Spinal cord (tissue), 4 donors: ENCODE measurements around the gene HNRNPM. TPM values are rescaled to one million over a fixed set of nuclear protein-coding genes. Genes with fewer than 3 reads are reported as not detected.

Experiments used
- polyA plus RNA-seq, 2 donors: library from polyadenylated mRNA; unstranded; fragments of 120-200 nt; gene quantifications; one replicate each; pipeline ENCODE4 v1.2.1, GENCODE V29; 2013; ENCODE audit not compliant: insufficient read length in 2 of 2
- total RNA-seq, 2 donors: library from RNA; depleted of rRNA in 1 of 2; stranded (reverse); fragments of 120-200 nt in 1 of 2; fragments of >200 nt in 1 of 2; gene quantifications; one replicate each; pipeline versions ENCODE4 v1.2.3 to v1.2.4, GENCODE V29; 2013 to 2014

HNRNPM gene
- total and polyA plus RNA-seq, 4 donors, result 54.8 to 258 (median 150) TPM

Other genes with a start within 250 kb of the HNRNPM start
- gene CERS4, start 235.6 kb upstream of the HNRNPM start, total RNA-seq, result 10 to 100 TPM; 40.8 to 46.1 TPM
- gene CERS4, start 235.6 kb upstream of the HNRNPM start, polyA plus RNA-seq, result 10 to 100 TPM; 50.6 to 62.2 TPM
- 10 to 100 TPM; 15.5 to 33.1 TPM for gene CD320, start 136.6 kb upstream of the HNRNPM start, total RNA-seq
- gene CD320, start 136.6 kb upstream of the HNRNPM start, polyA plus RNA-seq, result 10 to 100 TPM; 68.0 to 69.4 TPM
- gene NDUFA7, start 123.6 kb upstream of the HNRNPM start, total RNA-seq, result 10 to 100 TPM; 22.3 to 92.6 TPM
- gene NDUFA7, start 123.6 kb upstream of the HNRNPM start, polyA plus RNA-seq, result 10 to 100 TPM; 56.8 to 59.7 TPM
- 100 to 1,000 TPM; 247 to 923 TPM for gene RPS28, start 123.5 kb upstream of the HNRNPM start, total RNA-seq
- gene RPS28, start 123.5 kb upstream of the HNRNPM start, polyA plus RNA-seq, result 100 to 1,000 TPM; 344 to 361 TPM
- gene KANK3, start 101.7 kb upstream of the HNRNPM start, total RNA-seq, result 10 to 100 TPM in 1 of 2 donors, 1 to 10 TPM in 1; 4.3 to 13.7 TPM
- 10 to 100 TPM; 11.7 to 14.4 TPM for gene KANK3, start 101.7 kb upstream of the HNRNPM start, polyA plus RNA-seq
- 1 to 10 TPM; 2.1 to 3.6 TPM for gene ANGPTL4, start 80.8 kb upstream of the HNRNPM start, total RNA-seq
- 10 to 100 TPM in 1 of 2 donors, 1 to 10 TPM in 1; 8.9 to 11.8 TPM for gene ANGPTL4, start 80.8 kb upstream of the HNRNPM start, polyA plus RNA-seq
- 100 to 1,000 TPM in 1 of 2 donors, 10 to 100 TPM in 1; 34.1 to 172 TPM for gene RAB11B, start 54.6 kb upstream of the HNRNPM start, total RNA-seq
- 100 to 1,000 TPM; 307 to 318 TPM for gene RAB11B, start 54.6 kb upstream of the HNRNPM start, polyA plus RNA-seq
- gene MARCHF2, start 31.7 kb upstream of the HNRNPM start, total RNA-seq, result 10 to 100 TPM; 44.1 to 54.2 TPM
- 10 to 100 TPM; 60.7 to 61.7 TPM for gene MARCHF2, start 31.7 kb upstream of the HNRNPM start, polyA plus RNA-seq
- 1 to 10 TPM in 1 of 2 donors, under 1 TPM in 1; 0.94 to 1.6 TPM for gene PRAM1, start 57.7 kb downstream of the HNRNPM start, total RNA-seq
- 1 to 10 TPM; 3.5 to 4.0 TPM for gene PRAM1, start 57.7 kb downstream of the HNRNPM start, polyA plus RNA-seq
- 1 to 10 TPM; 5.4 to 5.6 TPM for gene ZNF414, start 69.2 kb downstream of the HNRNPM start, total RNA-seq
- 10 to 100 TPM; 36.7 to 51.0 TPM for gene ZNF414, start 69.2 kb downstream of the HNRNPM start, polyA plus RNA-seq
- 10 to 100 TPM in 1 of 2 donors, 1 to 10 TPM in 1; 4.5 to 12.9 TPM for gene MYO1F, start 132.5 kb downstream of the HNRNPM start, total RNA-seq
- gene MYO1F, start 132.5 kb downstream of the HNRNPM start, polyA plus RNA-seq, result 10 to 100 TPM; 10.2 to 19.3 TPM
- 10 to 100 TPM; 32.2 to 98.6 TPM for gene ADAMTS10, start 165.7 kb downstream of the HNRNPM start, total RNA-seq
- 100 to 1,000 TPM in 1 of 2 donors, 10 to 100 TPM in 1; 68.5 to 115 TPM for gene ADAMTS10, start 165.7 kb downstream of the HNRNPM start, polyA plus RNA-seq
- not detected for gene NFILZ, start 185.7 kb downstream of the HNRNPM start, total RNA-seq
- gene NFILZ, start 185.7 kb downstream of the HNRNPM start, polyA plus RNA-seq, result not detected